Liver (tissue), 9 donors: ENCODE data around the gene NKX2-4. TPM values are rescaled to one million over a fixed set of nuclear protein-coding genes. Genes with fewer than 3 reads are reported as not detected.

Experiments
- DNase-seq: peaks from one replicate; pipeline ENCODE4 v3.0.0-alpha.2; 2017; ENCODE audit warnings: low spot score
- H3K27ac ChIP-seq, 2 donors: one replicate each; pipeline ENCODE4 v1.7.0; 2013; ENCODE audit warnings: inconsistent platforms in 2 of 2, low read length in 2 of 2, control low read depth in 1 of 2, low read depth in 1 of 2, mild to moderate bottlenecking in 1 of 2
- H3K27me3 ChIP-seq, 4 donors: one replicate each; pipeline versions ENCODE4 v1.6.1 to v1.7.0; 2013; ENCODE audit warnings: low read length in 3 of 4, inconsistent platforms in 1 of 4, mild to moderate bottlenecking in 1 of 4, moderate library complexity in 1 of 4; ENCODE audit not compliant: control insufficient read depth in 4 of 4, insufficient read depth in 4 of 4
- H3K36me3 ChIP-seq, 4 donors: one replicate each; pipeline versions ENCODE4 v1.6.1 to v1.7.0; 2013; ENCODE audit warnings: low read length in 3 of 4, mild to moderate bottlenecking in 3 of 4, low read depth in 1 of 4, moderate library complexity in 1 of 4; ENCODE audit not compliant: control insufficient read depth in 4 of 4, insufficient read depth in 3 of 4
- H3K4me1 ChIP-seq, 4 donors: one replicate each; pipeline versions ENCODE4 v1.6.1 to v1.7.0; 2013; ENCODE audit warnings: low read length in 3 of 4, mild to moderate bottlenecking in 3 of 4, moderate library complexity in 1 of 4; ENCODE audit not compliant: control insufficient read depth in 4 of 4, insufficient read depth in 4 of 4
- H3K4me3 ChIP-seq, 3 donors: one replicate each; pipeline versions ENCODE4 v1.6.1 to v1.7.0; 2013; ENCODE audit warnings: low read length in 3 of 3, control low read depth in 1 of 3, low read depth in 1 of 3, mild to moderate bottlenecking in 1 of 3
- H3K9ac ChIP-seq, 2 donors: one replicate each; pipeline ENCODE4 v1.7.0; 2013; ENCODE audit warnings: low read length in 2 of 2, mild to moderate bottlenecking in 2 of 2, moderate library complexity in 2 of 2, control low read depth in 1 of 2, low read depth in 1 of 2
- H3K9me3 ChIP-seq, 4 donors: one replicate each; pipeline versions ENCODE4 v1.6.1 to v1.7.0; 2013; ENCODE audit warnings: low read length in 3 of 4; ENCODE audit not compliant: control insufficient read depth in 4 of 4
- CTCF ChIP-seq: fragments of 150-350 bp; IDR thresholded peaks from 2 replicates; pipeline ENCODE4 v1.5.1; 2017; ENCODE audit warnings: improper control_type of control experiment, low read depth, low read length; ENCODE audit not compliant: missing input control
- GABPA ChIP-seq, 2 donors: IDR thresholded peaks in 1 of 2; conservative IDR thresholded peaks in 1 of 2; 2 replicates each; pipeline ENCODE4 v1.6.1; 2016; ENCODE audit warnings: antibody characterized with exemption in 2 of 2, mild to moderate bottlenecking in 1 of 2, moderate library complexity in 1 of 2
- HNF4A ChIP-seq, 2 donors: conservative IDR thresholded peaks; 2 replicates each; pipeline ENCODE4 v1.6.1; 2016; ENCODE audit warnings: antibody characterized with exemption in 2 of 2, mild to moderate bottlenecking in 2 of 2
- JUND ChIP-seq, 2 donors: IDR thresholded peaks; 2 replicates each; pipeline ENCODE4 v1.6.1; 2016; ENCODE audit warnings: antibody characterized with exemption in 2 of 2
- MAX ChIP-seq: IDR thresholded peaks from 2 replicates; pipeline ENCODE4 v1.6.1; 2016; ENCODE audit warnings: antibody characterized with exemption
- RAD21 ChIP-seq, 2 donors: IDR thresholded peaks; 2 replicates each; pipeline ENCODE4 v1.6.1; 2016; ENCODE audit warnings: antibody characterized with exemption in 2 of 2, mild to moderate bottlenecking in 2 of 2
- REST ChIP-seq: IDR thresholded peaks from 2 replicates; pipeline ENCODE4 v1.6.1; 2016; ENCODE audit warnings: antibody characterized with exemption, mild to moderate bottlenecking
- RXRA ChIP-seq, 2 donors: IDR thresholded peaks; 2 replicates each; pipeline ENCODE4 v1.6.1; 2017 to 2018; ENCODE audit warnings: antibody characterized with exemption in 2 of 2, mild to moderate bottlenecking in 1 of 2
- SP1 ChIP-seq: IDR thresholded peaks from 2 replicates; pipeline ENCODE4 v1.6.1; 2018; ENCODE audit warnings: antibody characterized with exemption, mild to moderate bottlenecking
- TAF1 ChIP-seq: conservative IDR thresholded peaks from 2 replicates; pipeline ENCODE4 v1.6.1; 2016; ENCODE audit warnings: antibody characterized with exemption, mild to moderate bottlenecking
- YY1 ChIP-seq: IDR thresholded peaks from 2 replicates; pipeline ENCODE4 v1.6.1; 2016; ENCODE audit warnings: antibody characterized with exemption, mild to moderate bottlenecking
- WGBS: extraction: QIAGEN DNeasy Blood & Tissue Kit; methylation state at CpG from one replicate; pipeline ENCODE4 v1.1.7; 2013; 5-methylcytosine and 5-hydroxymethylcytosine counted together
- polyA plus RNA-seq, 2 donors: library from polyadenylated mRNA; stranded (reverse) in 1 of 2; unstranded in 1 of 2; fragments of 200-250 nt in 1 of 2; fragments of >200 nt in 1 of 2; fragmentation: Nextera tagmentation in 1 of 2; extraction: Ambion mirVana in 1 of 2; gene quantifications; one replicate each; pipeline versions ENCODE4 v1.2.1 to v1.2.3, GENCODE V29; 2013 to 2015
- total RNA-seq, 2 donors: library from RNA; depleted of rRNA; stranded (reverse); fragments of >200 nt; gene quantifications; one replicate each; pipeline ENCODE4 v1.2.3, GENCODE V29; 2014
- TF ChIP-seq, protein P1 (sequence below): IDR thresholded peaks from 2 replicates; pipeline ENCODE4 v1.6.1; 2016; ENCODE audit warnings: antibody characterized with exemption
- donor health status: healthy.
- donor health status: healthy.
- donor health status: healthy.
- donor health status: healthy.
- donor health status: healthy.

The NKX2-4 gene
- total and polyA plus RNA-seq, 4 donors: not detected

DNA sequence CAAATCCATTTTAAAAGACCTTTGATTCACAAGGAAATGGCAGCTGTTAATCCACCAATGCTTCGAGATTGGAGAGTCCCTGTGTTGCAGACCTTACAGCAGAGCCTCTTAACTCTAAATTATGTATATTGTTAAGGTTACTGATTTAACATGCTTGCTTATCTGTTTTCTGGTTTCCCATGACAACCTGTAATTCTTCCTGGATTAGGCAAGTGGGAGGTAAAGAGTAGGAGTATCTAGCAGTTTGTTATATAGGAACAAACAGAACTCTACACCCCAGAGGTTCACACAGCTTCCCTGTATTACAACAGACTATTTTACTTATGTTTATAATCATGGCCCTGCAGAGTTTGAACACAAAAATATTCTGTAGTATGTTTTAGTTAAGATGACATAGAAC lies 39.5 kb downstream of the NKX2-4 start:
- no peak for TF ChIP-seq GABPA (IDR thresholded peaks at IDR 0.05 in 1 of 2, conservative IDR thresholded peaks at IDR 0.05 in 1 of 2)
- TF ChIP-seq REST: no peak
- H3K36me3 ChIP-seq: peaks cover 10 to 44% (median 36%) of the 10 kb centered on the region in 4 donors

GRCh38 chr20:21356386-21356785 lies 40.9 kb downstream of the NKX2-4 start:
- Histone ChIP-seq H3K9me3 (no peaks in the 10 kb centered on the region), H3K4me3 (no peak overlapping the region), H3K27ac (no peak overlapping the region), H3K4me1 (peaks cover 0 to 1% (median 0%) of the 10 kb centered on the region in 4 donors), H3K9ac (no peak overlapping the region), H3K36me3 (peaks cover 9 to 46% (median 29%) of the 10 kb centered on the region in 4 donors), H3K27me3 (no peaks in the 10 kb centered on the region)
- no peak for TF ChIP-seq JUND (IDR thresholded peaks at IDR 0.05)
- no peak for TF ChIP-seq SP1
- no peak for TF ChIP-seq HNF4A (conservative IDR thresholded peaks at IDR 0.05)
- no peak for TF ChIP-seq CTCF
- no peak for DNase-seq

More for the DNA sequence above, 39.5 kb downstream of the NKX2-4 start:
- no peak overlapping the region for H3K27ac ChIP-seq
- H3K9me3 ChIP-seq: no peaks in the 10 kb centered on the region
- no peaks in the 10 kb centered on the region for H3K27me3 ChIP-seq
- no peak overlapping the region for H3K4me3 ChIP-seq
- 83% methylated on average over 1 of the region's 1 CpG for WGBS
- H3K4me1 ChIP-seq: peaks cover 0 to 1% (median 0%) of the 10 kb centered on the region in 4 donors
- no peak for DNase-seq
- no peak overlapping the region for H3K9ac ChIP-seq

DNA sequence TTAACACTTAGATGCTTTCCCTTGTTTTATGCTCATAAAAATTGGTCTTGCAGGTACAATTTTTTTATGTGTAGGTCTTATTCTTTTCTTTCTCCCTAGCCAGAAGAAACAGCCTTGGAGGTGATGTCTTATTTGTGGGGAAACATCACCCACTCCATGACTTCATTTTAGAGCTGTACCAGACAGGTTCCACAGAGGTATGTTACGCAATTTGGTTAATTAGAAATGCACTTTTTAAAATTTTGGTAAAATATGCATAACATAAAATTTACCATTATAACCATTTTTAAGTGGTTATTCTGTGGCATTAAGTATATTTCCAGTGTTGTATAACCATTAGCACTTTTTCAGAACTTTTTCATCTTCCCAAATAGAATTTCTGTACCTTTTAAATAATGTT lies 41.3 kb downstream of the NKX2-4 start:
- Histone ChIP-seq H3K9ac (no peak overlapping the region), H3K4me1 (peaks cover 0 to 1% (median 0%) of the 10 kb centered on the region in 4 donors), H3K4me3 (no peak overlapping the region), H3K27me3 (no peaks in the 10 kb centered on the region), H3K36me3 (peaks cover 9 to 48% (median 29%) of the 10 kb centered on the region in 4 donors), H3K27ac (no peak overlapping the region), H3K9me3 (no peaks in the 10 kb centered on the region)
- WGBS: 51% methylated on average over 1 of the region's 1 CpG
- DNase-seq: no peak
- no peak for TF ChIP-seq JUND (IDR thresholded peaks at IDR 0.05)
- TF ChIP-seq RXRA (IDR thresholded peaks at IDR 0.05): no peak
- TF ChIP-seq MAX: no peak
- TF ChIP-seq REST: no peak
- TF ChIP-seq TAF1: no peak
- no peak for TF ChIP-seq RAD21 (IDR thresholded peaks at IDR 0.05)
- TF ChIP-seq YY1: no peak
- TF ChIP-seq GABPA (IDR thresholded peaks at IDR 0.05 in 1 of 2, conservative IDR thresholded peaks at IDR 0.05 in 1 of 2): no peak
- TF ChIP-seq, protein P1, sequence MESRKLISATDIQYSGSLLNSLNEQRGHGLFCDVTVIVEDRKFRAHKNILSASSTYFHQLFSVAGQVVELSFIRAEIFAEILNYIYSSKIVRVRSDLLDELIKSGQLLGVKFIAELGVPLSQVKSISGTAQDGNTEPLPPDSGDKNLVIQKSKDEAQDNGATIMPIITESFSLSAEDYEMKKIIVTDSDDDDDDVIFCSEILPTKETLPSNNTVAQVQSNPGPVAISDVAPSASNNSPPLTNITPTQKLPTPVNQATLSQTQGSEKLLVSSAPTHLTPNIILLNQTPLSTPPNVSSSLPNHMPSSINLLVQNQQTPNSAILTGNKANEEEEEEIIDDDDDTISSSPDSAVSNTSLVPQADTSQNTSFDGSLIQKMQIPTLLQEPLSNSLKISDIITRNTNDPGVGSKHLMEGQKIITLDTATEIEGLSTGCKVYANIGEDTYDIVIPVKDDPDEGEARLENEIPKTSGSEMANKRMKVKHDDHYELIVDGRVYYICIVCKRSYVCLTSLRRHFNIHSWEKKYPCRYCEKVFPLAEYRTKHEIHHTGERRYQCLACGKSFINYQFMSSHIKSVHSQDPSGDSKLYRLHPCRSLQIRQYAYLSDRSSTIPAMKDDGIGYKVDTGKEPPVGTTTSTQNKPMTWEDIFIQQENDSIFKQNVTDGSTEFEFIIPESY: no peak
